RWPE1 (cell line): ENCODE data around the gene CEP97.
"Not testable (repeated sequence)": the region's sequence is repeated elsewhere in the genome, so short reads cannot be mapped to it uniquely, and the experiment has no call there.

Source experiments
- CTCF ChIA-PET: fragments of 350-600 bp; sonication (Branson Sonifier 250); formaldehyde crosslinking; extraction: SDS; loops from one replicate; lab custom pipeline; 2021; lab: Yijun Ruan, JAX
- POLR2A ChIA-PET: fragments of 400-600 bp; formaldehyde crosslinking; extraction: SDS; loops from one replicate; lab custom pipeline; 2020; ENCODE audit warnings: antibody characterized with exemption; ENCODE audit not compliant: low non-redundant PET; lab: Yijun Ruan, JAX
- DNase-seq: peaks from one replicate; pipeline ENCODE4 v3.0.0; 2012; ENCODE audit warnings: low spot score
- H3K27ac ChIP-seq: fragments of 450-650 bp; 2 replicates; pipeline ENCODE4 v1.5.1; 2017
- TF ChIP-seq, protein P1 (sequence below): fragments of 450-650 bp; conservative IDR thresholded peaks from 2 replicates; pipeline ENCODE4 v1.5.1; 2017; ENCODE audit warnings: low read depth, mild to moderate bottlenecking

The CEP97 gene

DNA sequence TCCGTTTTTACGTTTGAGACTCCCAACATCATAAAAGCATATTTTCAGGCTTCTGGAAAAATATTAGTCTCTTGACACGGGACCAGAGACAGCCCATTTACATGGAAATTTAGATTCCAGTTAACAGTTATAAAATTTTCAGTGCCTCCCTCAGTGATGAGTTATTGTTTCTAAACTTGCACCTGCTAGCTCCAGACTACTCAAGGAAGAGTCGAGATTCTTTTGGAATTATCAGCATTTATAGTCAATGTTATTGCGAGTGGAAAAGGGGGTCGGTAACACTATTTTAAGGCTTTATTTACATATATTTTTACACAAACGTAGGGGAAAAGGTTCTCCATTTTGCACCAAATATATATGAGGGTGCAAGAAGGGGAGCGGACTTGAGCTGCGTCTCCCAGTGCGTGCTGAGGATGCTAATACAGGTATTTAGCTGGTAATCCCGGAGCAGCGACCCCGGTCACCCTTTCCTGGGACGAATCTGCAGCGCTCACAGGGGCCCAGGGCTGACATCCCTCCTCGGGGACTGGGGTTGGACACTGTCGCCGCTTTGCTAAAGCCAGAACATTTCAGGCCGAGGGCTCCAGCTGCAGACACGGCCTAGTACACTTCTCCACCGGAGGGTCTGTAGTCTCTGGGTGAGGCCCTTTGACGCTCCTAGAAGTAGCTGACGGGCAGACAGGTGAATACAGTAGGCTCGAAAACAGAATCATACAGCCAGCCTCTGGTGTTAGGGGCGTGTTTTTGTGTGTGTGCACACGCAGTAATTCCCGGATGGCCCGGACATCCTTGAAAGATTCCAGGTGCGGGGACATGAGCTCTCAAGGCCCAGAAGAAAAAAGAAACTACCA lies 46.8 kb upstream of the CEP97 start:
- TF ChIP-seq, protein P1, sequence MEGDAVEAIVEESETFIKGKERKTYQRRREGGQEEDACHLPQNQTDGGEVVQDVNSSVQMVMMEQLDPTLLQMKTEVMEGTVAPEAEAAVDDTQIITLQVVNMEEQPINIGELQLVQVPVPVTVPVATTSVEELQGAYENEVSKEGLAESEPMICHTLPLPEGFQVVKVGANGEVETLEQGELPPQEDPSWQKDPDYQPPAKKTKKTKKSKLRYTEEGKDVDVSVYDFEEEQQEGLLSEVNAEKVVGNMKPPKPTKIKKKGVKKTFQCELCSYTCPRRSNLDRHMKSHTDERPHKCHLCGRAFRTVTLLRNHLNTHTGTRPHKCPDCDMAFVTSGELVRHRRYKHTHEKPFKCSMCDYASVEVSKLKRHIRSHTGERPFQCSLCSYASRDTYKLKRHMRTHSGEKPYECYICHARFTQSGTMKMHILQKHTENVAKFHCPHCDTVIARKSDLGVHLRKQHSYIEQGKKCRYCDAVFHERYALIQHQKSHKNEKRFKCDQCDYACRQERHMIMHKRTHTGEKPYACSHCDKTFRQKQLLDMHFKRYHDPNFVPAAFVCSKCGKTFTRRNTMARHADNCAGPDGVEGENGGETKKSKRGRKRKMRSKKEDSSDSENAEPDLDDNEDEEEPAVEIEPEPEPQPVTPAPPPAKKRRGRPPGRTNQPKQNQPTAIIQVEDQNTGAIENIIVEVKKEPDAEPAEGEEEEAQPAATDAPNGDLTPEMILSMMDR = peak; percentile 29
- ChIA-PET CTCF (interaction anchor here (0.6 to 0.9 kb wide), 5 partner anchors 29 to 233 kb away, joined by 3 to 6 read pairs (median 3); no protein-coding TSS in a partner anchor), POLR2A (interaction anchor here (0.5 to 1.5 kb wide), 4 partner anchors 9 to 969 kb away, joined by 3 to 6 read pairs (median 4); partner anchors contain the start of genes RPL24 and TFG)
- H3K27ac ChIP-seq = peak overlapping the region; percentile 96
- DNase-seq = no peak

DNA sequence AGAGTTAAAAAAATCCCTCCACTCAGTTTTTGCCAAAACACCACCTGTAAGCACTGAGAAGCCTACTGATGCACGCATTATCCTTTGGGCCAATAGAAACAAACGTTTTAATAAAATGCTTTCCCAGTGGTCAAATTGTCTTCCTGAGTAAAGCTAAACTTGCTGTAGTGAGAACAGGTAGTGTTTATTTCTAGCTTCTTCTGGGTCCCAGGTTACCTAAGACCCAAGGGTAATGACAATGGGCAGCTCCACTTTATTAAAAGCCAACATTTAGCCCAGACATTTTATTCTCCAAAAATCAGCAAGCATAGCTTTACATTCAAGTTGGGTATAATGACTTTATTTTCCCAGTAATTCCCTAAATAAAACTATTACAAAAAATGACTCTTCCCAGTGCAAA lies 45.6 kb upstream of the CEP97 start:
- H3K27ac ChIP-seq = peak overlapping the region; percentile 96
- CTCF ChIA-PET, POLR2A ChIA-PET, DNase-seq: not testable (repeated sequence)

DNA sequence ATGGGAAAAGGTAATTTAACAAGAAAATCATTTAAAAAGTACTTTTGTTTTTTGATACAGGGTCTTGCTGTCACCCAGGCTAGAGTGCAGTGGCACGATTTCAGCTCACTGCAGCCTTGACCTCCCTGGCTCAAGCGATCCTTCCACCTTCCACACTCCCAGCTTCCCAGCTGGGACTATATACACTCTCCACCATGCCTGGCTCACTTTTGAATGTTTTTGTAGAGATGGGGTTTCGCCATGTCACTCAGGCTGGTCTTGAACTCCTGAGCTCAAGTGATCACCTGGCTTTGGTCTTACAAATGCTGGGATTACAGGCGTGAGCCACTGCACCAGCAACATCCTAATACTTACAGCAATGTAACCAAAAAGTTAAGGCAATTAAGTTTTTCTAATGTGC lies 43.9 kb upstream of the CEP97 start:
- ChIA-PET CTCF (no interaction called here), POLR2A (no interaction called here)
- peak overlapping the region; percentile 49 for H3K27ac ChIP-seq
- DNase-seq = no peak
- TF ChIP-seq, protein P1 = no peak

DNA sequence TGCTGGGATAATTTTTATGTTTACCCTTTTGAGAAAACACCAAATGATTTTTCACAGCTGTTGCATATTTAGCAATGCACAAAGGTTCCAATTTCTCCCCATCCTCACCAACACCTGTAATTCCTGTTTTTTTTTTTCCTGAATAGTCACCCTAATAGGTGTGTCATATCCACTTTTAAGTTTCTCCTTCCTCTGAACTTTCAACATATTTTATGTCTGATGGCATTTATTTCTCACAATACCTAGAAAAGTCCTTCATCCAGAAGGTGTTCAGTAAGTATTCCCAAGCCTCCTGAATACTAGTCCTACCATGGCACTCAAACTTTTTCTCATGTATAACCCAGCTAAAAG lies 39.4 kb upstream of the CEP97 start:
- ChIA-PET CTCF (interaction anchor here (0.6 kb wide), 1 partner anchor 1299 kb away, joined by 7 read pairs; no protein-coding TSS in a partner anchor), POLR2A (interaction anchor here (0.6 to 0.7 kb wide), 3 partner anchors 18 to 95 kb away, joined by 3 to 4 read pairs (median 3); no protein-coding TSS in a partner anchor)
- no peak for DNase-seq
- TF ChIP-seq, protein P1 = no peak
- no peak overlapping the region for H3K27ac ChIP-seq

DNA sequence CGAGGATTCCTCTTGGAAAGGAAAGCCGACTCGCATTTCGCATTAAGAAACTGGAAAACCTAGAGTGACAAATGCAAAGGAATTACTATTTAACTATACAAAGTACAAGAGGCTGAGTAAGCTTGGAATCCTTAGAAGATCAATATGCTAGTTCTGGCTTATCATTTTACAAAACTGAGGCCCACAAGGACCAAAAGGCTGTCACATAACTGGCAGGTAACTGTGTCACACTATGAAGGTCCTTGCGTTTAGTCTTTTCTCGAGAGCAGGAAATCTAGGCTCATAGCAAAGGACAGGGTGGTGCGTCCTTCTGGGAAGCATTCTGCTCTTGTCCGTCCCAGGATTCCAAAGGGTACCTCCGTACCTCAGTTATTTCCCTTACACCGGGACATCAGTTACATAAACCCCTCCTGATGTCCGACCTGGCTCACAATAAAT lies 38.5 kb upstream of the CEP97 start:
- ChIA-PET POLR2A (interaction anchor here (0.6 to 1.2 kb wide), 2 partner anchors 8 to 9 kb away, joined by 3 to 6 read pairs; partner anchors contain the start of gene ZBTB11), CTCF (no interaction called here)
- no peak for DNase-seq
- H3K27ac ChIP-seq = peak overlapping the region; percentile 97
- TF ChIP-seq, protein P1 = no peak

DNA sequence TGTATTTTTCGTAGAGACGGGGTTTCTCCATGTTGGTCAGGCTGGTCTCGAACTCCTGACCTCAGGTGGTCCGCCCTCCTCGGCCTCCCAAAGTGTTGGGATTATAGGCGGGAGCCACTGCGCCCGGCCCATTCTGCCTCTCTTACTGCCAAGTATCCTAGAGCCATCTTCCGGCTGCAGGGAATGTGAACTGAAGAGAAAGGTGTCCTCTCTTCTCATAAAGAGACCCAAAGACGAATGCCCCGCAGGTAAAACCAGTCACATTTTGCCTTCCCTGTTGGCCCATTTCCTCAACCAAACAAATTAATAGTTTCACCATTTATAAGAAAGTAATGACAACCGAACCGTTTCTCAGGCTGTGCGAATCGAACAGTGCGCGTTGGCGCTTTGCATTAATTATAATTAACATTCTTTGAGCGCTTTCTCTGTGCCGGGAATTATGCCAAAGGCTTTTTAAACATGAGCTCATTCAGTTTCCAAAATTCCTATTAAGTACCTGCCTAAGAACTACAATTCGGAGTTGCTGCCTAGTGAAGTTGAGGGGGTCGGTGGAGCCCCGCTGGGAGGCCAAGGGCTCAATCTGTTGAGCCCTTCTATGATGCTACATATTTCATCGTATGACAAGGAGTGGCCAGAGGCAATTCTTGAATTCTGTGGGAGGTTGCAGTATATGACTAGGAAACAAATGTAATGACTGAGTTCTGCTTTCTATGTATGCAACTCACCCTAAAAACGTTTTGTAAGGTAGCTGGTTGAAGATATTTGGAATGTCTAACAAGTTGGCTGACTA lies 37.1 kb upstream of the CEP97 start:
- TF ChIP-seq, protein P1 = no peak
- POLR2A ChIA-PET = interaction anchor here (1.2 kb wide), 1 partner anchor 11 kb away, joined by 6 read pairs; the partner anchor contains the start of gene ZBTB11
- no peak for DNase-seq
- H3K27ac ChIP-seq = peak overlapping the region; percentile 97
- CTCF ChIA-PET = interaction anchor here (0.6 kb wide), 1 partner anchor 50 kb away, joined by 6 read pairs; no protein-coding TSS in a partner anchor
